MV-4-11 (cell line): ENCODE data around the gene SLC39A11.

Experiments used
- DNase-seq: peaks from one replicate; lab custom pipeline; 2025; lab: John Stamatoyannopoulos, UW

Gene SLC39A11

GRCh38 chr17:73107191-73107590, 14.7 kb upstream of the SLC39A11 start:
- DNase-seq, result no peak

GRCh38 chr17:73105431-73105830, 12.9 kb upstream of the SLC39A11 start:
- DNase-seq, result peak; percentile 60

GRCh38 chr17:73104450-73104849, 12.0 kb upstream of the SLC39A11 start:
- DNase-seq, result no peak

GRCh38 chr17:73103641-73104335, 11.3 kb upstream of the SLC39A11 start:
- peak; percentile 86 for DNase-seq

- peak; percentile 26 for DNase-seq
Observed at GRCh38 chr17:73101031-73101430, 8.5 kb upstream of the SLC39A11 start.

GRCh38 chr17:73100363-73100762, 7.9 kb upstream of the SLC39A11 start:
- no peak for DNase-seq

- peak; percentile 7 for DNase-seq
Observed at GRCh38 chr17:73099511-73099910, 7.0 kb upstream of the SLC39A11 start.

GRCh38 chr17:73098919-73099318, 6.4 kb upstream of the SLC39A11 start:
- DNase-seq, result no peak

GRCh38 chr17:73097973-73098765, 5.7 kb upstream of the SLC39A11 start:
- peak; percentile 28 for DNase-seq

GRCh38 chr17:73096866-73097265, 4.4 kb upstream of the SLC39A11 start:
- peak; percentile 80 for DNase-seq

- peak; percentile 1 for DNase-seq
Observed at GRCh38 chr17:73096211-73096610, 3.7 kb upstream of the SLC39A11 start.

GRCh38 chr17:73093286-73093685, 798 bp upstream of the SLC39A11 start:
- no peak for DNase-seq

- peak; percentile 67 for DNase-seq
Observed at GRCh38 chr17:73091770-73092522, 542 bp downstream of the SLC39A11 start.

- DNase-seq, result no peak
Observed at GRCh38 chr17:73091410-73091769, 1.1 kb downstream of the SLC39A11 start.

GRCh38 chr17:73090396-73091202, 1.9 kb downstream of the SLC39A11 start:
- DNase-seq, result no peak

GRCh38 chr17:73089322-73090317, 2.9 kb downstream of the SLC39A11 start:
- no peak for DNase-seq

- DNase-seq, result no peak
Observed at GRCh38 chr17:73088561-73088960, 3.9 kb downstream of the SLC39A11 start.

- no peak for DNase-seq
Observed at GRCh38 chr17:73083432-73083831, 9.1 kb downstream of the SLC39A11 start.

- DNase-seq, result no peak
Observed at GRCh38 chr17:73074566-73074965, 17.9 kb downstream of the SLC39A11 start.

- peak; percentile 42 for DNase-seq
Observed at GRCh38 chr17:73072219-73072962, 20.1 kb downstream of the SLC39A11 start.
